DMS153 treated with DMSO at 0.1 percent for 48 hours (cell line): ENCODE measurements around the gene WDR33.
A peak's percentile ranks its signal among the peaks of the same experiment; 100 is the strongest.
"Not testable (repeated sequence)": the region's sequence is repeated elsewhere in the genome, so short reads cannot be mapped to it uniquely, and the experiment has no call there.

ENCODE experiments used
- DNase-seq: peaks from one replicate; lab custom pipeline; 2025; ENCODE audit not compliant: unreplicated experiment; lab: John Stamatoyannopoulos, UW

Gene WDR33

GRCh38 chr2:127811397-127812321 lies 688 bp upstream of the WDR33 start:
- DNase-seq: peak; percentile 38

GRCh38 chr2:127810156-127810618 lies 784 bp downstream of the WDR33 start:
- DNase-seq: no peak

GRCh38 chr2:127807678-127808353 lies 3.2 kb downstream of the WDR33 start:
- no peak for DNase-seq

- DNase-seq: not testable (repeated sequence)
Observed at GRCh38 chr2:127806860-127807259, 4.1 kb downstream of the WDR33 start.

- no peak for DNase-seq
Observed at GRCh38 chr2:127805491-127805890, 5.5 kb downstream of the WDR33 start.

GRCh38 chr2:127799926-127800325 lies 11.0 kb downstream of the WDR33 start:
- DNase-seq: no peak

- DNase-seq: no peak
Observed at GRCh38 chr2:127796389-127796788, 14.6 kb downstream of the WDR33 start.

GRCh38 chr2:127794901-127795300 lies 16.1 kb downstream of the WDR33 start:
- not testable (repeated sequence) for DNase-seq

- no peak for DNase-seq
Observed at GRCh38 chr2:127792805-127793204, 18.2 kb downstream of the WDR33 start.

- DNase-seq: no peak
Observed at GRCh38 chr2:127790694-127791529, 20.1 kb downstream of the WDR33 start.

GRCh38 chr2:127786048-127786809 lies 24.7 kb downstream of the WDR33 start:
- no peak for DNase-seq

- DNase-seq: no peak
Observed at GRCh38 chr2:127784965-127785518, 25.9 kb downstream of the WDR33 start.

- DNase-seq: no peak
Observed at GRCh38 chr2:127783101-127783500, 27.9 kb downstream of the WDR33 start.

GRCh38 chr2:127778850-127779249 lies 32.1 kb downstream of the WDR33 start:
- DNase-seq: no peak

- DNase-seq: no peak
Observed at GRCh38 chr2:127778447-127778846, 32.5 kb downstream of the WDR33 start.

- DNase-seq: no peak
Observed at GRCh38 chr2:127776122-127776780, 34.7 kb downstream of the WDR33 start.

- no peak for DNase-seq
Observed at GRCh38 chr2:127771756-127772155, 39.2 kb downstream of the WDR33 start.

GRCh38 chr2:127770973-127771735 lies 39.8 kb downstream of the WDR33 start:
- no peak for DNase-seq

- DNase-seq: not testable (repeated sequence)
Observed at GRCh38 chr2:127770534-127770933, 40.4 kb downstream of the WDR33 start.
